GM10248 (cell line): Measurements from ENCODE around the gene SLC51A.

Experiments used
- CTCF ChIA-PET: fragments of 300-600 bp; sonication (Branson Sonifier 250); formaldehyde crosslinking; extraction: SDS; loops from one replicate; lab custom pipeline; 2021; ENCODE audit warnings: antibody characterized with exemption; lab: Yijun Ruan, JAX
- POLR2A ChIA-PET: fragments of 350-650 bp; sonication (Branson Sonifier 250); formaldehyde crosslinking; extraction: SDS; loops from one replicate; lab custom pipeline; 2020; ENCODE audit warnings: antibody characterized with exemption; lab: Yijun Ruan, JAX
- DNase-seq: peaks from one replicate; pipeline ENCODE4 v3.0.0; 2012; ENCODE audit errors: extremely low spot score
- CTCF ChIP-seq: IDR thresholded peaks from 2 replicates; pipeline ENCODE4 v1.5.1; 2012; ENCODE audit warnings: mild to moderate bottlenecking, low read depth; ENCODE audit errors: extremely low read depth, missing control alignments, control extremely low read depth

Gene SLC51A

GRCh38 chr3:196251918-196252317 is 35.6 kb downstream of the SLC51A start:
- POLR2A ChIA-PET, result interaction anchor here (0.6 kb wide), 1 partner anchor 166 kb away, joined by 4 read pairs; no protein-coding TSS in a partner anchor
- no peak for DNase-seq
- CTCF ChIA-PET, result interaction anchor here (1.0 to 5.3 kb wide), 12 partner anchors 11 to 304 kb away, joined by 3 to 22 read pairs (median 8); no protein-coding TSS in a partner anchor
- no peak for TF ChIP-seq CTCF

GRCh38 chr3:196254376-196255283 is 38.3 kb downstream of the SLC51A start:
- ChIA-PET CTCF (interaction anchor here (0.6 to 5.3 kb wide), 28 partner anchors 10 to 268 kb away, joined by 3 to 22 read pairs (median 4); partner anchors contain the start of gene DYNLT2B), POLR2A (no interaction called here)
- no peak for DNase-seq
- no peak for TF ChIP-seq CTCF

- ChIA-PET POLR2A (no interaction called here), CTCF (interaction anchor here (0.9 to 5.3 kb wide), 6 partner anchors 9 to 267 kb away, joined by 3 to 22 read pairs (median 3); no protein-coding TSS in a partner anchor)
These were observed 39.4 kb downstream of the SLC51A start for GRCh38 chr3:196255776-196256175.

GRCh38 chr3:196260784-196261183 is 44.5 kb downstream of the SLC51A start:
- no peak for DNase-seq
- POLR2A ChIA-PET, result no interaction called here
- CTCF ChIA-PET, result interaction anchor here (1.5 kb wide), 1 partner anchor 9 kb away, joined by 3 read pairs; no protein-coding TSS in a partner anchor
- TF ChIP-seq CTCF, result no peak

More at GRCh38 chr3:196255776-196256175, 39.4 kb downstream of the SLC51A start:
- DNase-seq, result no peak
- TF ChIP-seq CTCF, result no peak

- ChIA-PET CTCF (interaction anchor here (1.2 to 3.9 kb wide), 3 partner anchors 9 to 18 kb away, joined by 3 to 16 read pairs (median 4); no protein-coding TSS in a partner anchor), POLR2A (interaction anchor here (0.6 kb wide), 1 partner anchor 203 kb away, joined by 4 read pairs; no protein-coding TSS in a partner anchor)
- DNase-seq, result no peak
- TF ChIP-seq CTCF, result no peak
These were observed 47.5 kb downstream of the SLC51A start for GRCh38 chr3:196263819-196264218.
